ENCODE measurements around the gene NRP2.

Gene NRP2

DNA sequence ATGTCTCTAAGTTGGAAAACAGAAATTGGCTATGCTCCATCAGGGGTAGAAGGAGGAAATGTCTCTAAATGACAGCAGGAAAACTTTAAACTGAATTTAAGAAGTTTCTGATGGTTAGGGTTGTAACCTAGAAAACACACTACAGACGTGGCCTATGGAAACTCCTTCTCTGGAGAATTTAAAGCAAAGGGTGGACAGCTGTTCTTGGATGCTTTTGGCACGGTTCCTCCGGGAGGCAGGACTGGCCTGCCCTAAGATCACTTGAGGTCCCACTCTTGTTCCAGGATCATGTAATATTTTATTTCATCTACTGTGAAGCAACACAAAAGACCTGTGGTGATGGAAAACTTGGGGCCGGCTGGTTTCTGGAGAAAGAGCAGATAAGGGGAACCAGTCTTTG, 77.0 kb downstream of the NRP2 start:
- no peak for DNase-seq

DNA sequence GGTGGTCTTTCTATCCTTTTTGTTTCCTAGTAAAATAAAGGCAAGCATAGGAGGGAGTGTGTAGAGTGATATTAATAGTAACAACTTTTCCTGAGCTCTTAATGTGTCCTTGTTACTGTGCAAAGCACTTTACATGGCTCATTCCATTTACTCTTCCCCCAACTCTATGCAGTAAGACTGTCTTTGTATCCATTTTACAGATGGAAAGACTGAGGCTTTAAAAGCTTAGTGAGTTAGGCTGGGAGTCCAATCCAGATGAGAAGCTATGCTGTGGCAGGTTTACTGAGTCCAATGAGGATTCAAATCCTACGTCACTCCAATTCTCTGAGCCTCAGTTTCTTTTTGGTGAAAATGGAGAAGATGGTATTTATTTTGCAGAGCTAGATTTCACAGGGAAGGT, 77.4 kb downstream of the NRP2 start:
- DNase-seq: no peak

DNA sequence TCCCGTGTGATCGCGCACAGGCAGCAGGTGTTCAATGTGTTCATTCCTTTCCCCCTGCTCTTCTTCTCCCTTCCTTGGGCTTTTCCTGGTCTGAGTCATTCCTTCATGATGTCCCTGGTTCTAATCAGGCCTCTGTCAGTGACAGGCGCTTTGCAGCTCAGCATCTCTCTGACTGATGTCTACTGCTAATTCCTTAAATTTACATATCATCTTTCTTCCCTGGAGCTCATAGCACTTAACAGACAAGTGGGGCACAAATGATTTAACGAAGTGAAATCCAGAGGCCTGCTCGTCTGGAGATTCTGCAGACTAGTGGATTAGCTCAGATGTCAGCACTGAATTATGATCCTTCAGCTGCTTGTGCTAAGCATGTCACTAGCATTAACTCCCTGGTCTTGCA, 77.9 kb downstream of the NRP2 start:
- DNase-seq: no peak

DNA sequence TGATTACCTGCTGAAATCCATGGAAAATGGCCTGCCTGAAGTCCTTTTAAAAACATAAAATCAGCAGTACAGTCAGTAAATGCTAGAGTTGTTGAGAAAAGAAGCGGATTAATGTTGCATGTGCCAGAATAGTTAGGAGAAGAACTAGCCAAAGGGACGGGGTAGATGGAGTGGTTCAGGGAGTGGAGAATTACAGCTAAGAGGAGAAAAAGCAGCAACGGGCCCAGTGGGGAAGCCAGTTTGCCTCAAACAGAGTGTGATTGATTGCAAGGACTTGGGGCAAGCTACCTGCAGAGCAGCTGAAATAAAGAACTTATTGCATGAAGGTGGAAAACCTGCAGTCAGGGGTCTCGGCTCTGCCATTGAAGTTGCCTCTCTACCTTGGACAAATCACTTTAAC, 79.1 kb downstream of the NRP2 start:
- no peak for DNase-seq

DNA sequence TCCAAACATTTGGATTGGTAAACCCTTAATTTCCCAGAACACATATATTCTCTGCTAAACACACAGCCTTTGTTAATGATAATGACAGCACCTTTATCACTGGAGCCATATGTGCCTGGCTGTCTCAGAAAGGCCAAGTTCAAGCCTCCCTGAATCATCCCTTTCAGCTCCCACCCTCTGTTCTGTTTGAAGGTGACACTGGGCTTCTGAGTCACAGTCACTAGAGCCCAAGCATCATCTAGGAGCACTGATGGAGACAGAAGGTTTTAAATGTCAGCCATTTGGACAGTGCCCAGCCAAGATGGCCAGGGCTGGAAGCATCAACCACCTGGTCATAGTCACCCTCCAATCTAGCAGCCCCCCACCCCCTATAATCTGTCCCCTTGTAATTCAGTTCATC, 80.6 kb downstream of the NRP2 start:
- DNase-seq: no peak

DNA sequence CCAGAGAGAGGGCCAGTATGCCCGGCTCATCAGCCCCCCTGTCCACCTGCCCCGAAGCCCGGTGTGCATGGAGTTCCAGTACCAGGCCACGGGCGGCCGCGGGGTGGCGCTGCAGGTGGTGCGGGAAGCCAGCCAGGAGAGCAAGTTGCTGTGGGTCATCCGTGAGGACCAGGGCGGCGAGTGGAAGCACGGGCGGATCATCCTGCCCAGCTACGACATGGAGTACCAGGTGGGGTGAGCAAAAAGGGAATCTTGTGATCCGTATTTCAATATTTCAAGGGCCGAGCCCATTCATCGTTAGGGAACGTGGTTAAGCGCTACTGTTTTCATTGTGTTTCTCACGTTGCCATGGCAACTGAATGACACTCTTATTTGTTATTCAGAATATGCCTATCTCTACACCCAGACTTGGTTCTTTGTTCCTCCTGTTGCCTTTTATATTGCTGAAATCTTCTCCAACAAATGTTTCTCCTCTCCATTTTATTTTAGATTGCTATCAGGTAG, 81.5 kb downstream of the NRP2 start:
- no peak for DNase-seq

DNA sequence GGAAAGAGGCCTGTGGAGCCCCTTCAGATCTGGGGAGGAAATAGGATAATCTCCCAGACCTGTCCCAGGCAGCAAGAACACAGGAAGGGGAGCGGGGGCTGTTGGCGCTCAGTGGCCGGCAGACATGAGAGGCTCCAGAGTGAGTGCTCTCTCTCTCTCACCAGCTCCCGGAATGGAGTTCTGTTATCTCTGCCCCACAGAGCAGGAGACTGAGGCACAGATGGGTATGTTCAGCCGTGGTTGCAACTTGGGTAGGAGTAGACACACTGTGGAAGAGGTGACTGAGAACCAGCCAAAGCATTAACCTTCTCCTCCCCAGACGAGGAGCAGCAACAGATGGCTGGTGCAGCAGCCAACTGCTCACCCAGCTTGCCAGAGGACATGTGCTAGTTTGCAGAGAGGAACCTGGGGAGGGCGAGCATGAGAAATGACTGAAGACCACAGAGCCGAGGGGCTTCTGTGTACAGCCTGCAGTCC, 82.0 kb downstream of the NRP2 start:
- no peak for DNase-seq

DNA sequence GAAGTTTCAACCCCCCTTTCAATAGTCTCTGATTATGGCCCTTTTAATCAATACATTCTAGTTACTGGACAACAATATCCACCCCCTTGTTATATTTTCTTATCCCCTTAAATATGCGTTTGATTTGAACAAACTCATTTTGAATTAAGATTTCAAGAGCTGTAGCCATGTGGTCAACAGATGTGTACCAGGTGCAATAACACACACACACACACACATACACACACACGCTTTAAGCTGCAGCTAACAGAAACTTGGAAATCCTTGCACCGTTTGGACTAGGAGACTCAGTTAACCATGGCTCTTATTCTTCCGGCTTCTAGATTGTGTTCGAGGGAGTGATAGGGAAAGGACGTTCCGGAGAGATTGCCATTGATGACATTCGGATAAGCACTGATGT, 82.8 kb downstream of the NRP2 start:
- no peak for DNase-seq

DNA sequence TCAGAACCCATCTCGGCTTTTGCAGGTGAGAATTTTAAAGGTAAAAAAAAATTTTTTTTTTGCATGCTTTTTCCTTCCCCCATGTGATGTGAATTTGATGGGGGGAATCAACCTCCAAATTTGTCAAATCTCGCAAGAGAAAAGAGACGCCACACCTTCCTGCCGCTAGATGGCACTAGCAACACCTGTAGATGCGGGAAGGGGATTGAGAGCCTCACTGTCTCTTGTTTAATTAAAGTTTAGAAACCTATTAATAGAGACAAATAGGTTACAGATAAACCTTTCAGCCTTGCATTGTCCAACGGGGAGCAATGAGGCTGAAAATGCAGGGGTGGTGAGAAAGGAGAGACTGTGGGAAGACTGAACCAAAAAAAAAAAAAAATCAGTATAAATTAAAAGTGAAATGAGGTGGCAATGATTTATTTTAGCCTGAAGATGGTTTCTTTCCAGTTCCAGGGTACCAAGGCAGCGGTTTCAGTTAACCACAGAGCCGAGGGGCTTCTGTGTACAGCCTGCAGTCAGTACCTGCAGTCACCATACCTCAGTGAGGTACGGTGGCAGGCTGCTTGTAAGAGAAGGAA, 84.6 kb downstream of the NRP2 start:
- peak; percentile 42 to 52 for DNase-seq

DNA sequence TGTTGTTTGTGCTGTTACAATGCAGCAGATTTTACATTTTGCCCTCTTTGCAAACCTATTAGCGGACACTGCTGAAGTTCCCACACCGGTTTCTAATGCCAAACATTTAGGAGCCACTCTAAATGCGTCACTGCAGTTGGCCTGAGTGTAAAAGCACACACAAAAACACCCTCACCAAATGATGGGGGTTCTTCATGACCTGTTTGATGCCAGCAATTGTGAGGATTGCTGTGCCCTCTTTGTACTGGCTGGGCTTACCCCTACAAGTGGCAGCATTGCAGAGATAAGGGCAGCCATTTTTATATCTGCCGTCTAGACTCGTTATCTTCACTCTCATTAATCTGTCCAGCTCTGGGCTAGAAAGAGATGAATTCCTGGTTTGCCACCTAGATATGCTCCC, 85.3 kb downstream of the NRP2 start:
- no peak for DNase-seq

DNA sequence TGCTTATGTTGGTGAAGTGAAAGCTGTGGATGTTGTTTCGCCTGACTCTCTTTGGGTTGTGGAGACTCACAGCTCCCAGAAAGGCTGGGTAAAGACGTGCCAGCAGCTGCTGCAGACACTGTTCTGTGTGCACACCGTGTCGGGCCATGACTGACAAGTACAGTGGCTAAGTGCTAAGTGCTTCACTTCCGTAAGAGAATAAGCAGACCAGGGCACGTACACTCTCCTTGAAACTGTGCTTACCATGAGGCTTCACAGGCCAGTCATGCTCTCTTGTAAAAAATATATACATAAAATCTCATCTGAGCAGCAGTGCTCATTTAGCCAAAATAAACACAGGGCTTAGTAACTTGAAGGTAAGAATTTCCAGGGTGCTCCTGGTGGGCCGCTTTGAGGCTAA, 86.0 kb downstream of the NRP2 start:
- peak; percentile 38 to 55 for DNase-seq

DNA sequence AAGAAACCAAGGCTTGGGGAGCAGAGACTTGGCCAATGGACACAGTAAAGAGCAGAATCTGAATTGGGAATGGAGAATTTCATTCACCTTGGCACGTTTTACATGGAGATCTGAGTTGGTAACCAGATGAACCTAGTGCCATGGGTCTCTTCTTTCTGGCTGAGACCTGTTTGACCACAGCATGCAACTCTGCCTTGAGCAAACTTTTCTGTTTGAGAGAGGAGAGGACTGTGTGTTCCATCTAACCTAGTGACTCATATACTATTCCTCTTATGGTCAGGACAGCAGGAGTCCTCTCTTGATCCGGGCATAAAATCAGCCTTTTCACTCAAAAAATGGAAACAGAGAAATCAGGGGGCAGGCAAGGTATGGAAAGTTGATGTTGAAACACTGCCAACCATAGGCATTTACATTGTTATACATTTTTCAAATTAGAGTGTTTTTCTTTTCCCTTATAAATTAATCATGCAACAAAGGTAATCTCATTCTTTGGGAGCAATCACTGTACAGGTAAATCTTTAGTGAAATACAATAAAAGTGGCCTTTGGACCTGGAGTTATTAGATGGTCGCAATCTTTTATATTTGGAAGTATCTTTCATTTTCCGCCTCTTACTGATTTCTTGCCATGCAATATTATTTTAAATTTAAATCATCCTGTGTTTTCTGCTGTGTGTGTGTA, 86.7 kb downstream of the NRP2 start:
- DNase-seq: no peak

DNA sequence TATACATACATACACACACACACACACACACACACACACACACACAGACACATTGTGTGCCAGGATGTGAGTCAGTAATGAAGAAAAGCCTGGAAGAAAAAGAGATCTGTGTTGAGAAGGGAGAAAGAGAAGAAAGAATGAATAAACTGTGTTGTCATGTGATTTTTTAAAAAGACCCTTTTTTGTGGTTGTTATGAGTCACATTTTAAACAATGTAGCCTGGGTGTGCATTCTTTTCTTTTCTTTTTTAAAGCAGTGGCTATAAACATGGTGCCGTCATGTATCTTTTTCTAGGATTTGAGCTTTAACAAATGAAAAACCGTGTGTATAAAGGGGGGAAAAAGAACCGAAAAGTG, 87.2 kb downstream of the NRP2 start:
- DNase-seq: no peak

DNA sequence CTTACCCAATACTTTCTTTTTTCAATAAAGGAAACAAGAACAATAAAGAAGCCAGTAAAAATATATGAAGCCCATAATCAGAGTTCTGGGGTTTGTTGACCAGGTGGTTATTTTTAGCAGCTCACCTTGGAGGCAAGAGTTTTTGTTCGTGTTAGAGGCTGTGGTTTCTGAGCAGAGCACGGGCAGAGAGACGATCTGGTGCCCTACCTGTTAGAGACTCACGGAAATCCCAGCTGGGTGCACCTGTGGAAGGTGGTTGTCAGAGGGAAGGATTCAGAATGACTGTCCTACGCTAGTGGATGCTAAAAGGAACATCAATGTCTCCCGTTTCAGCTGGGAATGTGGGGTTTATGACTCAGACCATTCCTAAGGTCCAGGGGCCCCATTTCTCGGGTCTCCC, 87.6 kb downstream of the NRP2 start:
- no peak for DNase-seq

DNA sequence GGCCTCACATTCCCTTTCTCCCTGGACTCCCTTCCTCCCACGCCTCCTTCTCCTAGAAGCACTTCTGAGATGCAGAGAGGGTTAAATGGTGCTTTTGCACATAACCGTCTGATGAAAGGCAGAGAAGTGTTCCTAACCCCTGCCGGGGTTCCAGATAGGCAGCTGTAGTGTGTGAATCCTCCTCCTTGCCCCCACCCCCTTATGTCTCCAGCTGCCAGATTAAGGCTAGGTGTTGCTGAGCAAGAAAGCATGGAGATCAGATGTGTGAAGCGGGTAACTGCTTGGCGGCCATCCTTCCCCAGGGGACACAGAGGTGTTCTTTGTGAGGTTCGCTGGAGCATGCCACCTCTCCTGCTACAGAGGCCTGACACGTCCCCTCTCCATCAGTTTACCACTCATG, 88.3 kb downstream of the NRP2 start:
- no peak for DNase-seq

DNA sequence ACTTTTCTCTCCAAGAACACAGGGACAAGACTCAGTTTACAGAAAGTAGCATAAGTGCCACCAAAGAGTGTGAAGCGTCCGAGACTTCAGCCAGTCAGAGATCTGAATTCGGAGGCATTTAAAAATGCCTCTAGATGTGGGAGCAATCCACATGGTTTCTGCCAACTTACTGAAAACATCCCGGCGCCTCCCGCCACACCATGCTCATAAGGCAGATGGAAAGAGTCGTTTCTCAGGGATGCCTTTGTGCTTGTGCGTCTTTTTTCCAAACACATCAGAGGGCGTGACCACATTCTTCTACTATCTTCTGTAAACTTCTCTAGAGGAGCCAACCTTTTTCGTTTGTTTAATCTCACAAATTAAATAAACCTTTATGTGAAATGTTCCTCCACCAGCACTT, 88.7 kb downstream of the NRP2 start:
- no peak for DNase-seq

DNA sequence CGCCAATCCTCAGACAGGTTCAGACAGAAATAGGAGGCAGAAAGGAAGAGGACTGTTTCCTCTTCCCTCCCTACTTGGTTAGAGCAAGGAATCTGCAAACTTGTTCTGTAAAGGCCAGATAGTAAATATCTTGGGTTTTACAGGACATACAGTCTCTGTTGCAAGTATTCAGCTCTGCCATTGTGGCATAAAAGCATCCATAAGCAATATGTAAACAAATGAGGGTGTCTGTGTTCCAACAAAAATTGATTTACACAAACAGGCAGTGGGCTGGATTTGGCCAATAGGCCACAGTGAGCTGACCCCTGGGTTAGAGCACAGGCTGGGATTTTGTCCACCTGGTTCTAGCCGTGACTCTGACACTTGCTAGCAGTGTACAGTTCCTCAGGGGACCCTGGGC, 89.4 kb downstream of the NRP2 start:
- no peak for DNase-seq

DNA sequence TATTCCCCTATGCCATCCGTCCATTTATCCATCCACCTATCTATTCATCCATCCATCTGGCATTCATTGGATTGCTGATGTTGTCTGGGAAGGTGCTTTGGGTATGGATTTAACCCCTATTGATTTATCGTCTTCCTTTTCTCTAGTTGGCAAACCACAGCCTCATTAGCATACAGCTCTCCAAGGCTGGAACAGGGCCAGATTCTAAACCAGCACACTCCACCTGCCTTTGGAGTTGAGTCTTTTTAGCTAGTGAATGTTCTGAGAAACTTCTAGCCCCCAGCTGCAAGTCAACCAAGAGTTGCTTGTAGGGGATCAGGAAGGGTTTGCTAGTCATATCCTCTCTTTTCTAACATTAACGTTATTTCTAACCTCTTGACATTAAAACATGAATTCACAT, 90.7 kb downstream of the NRP2 start:
- peak; percentile 71 to 80 for DNase-seq

DNA sequence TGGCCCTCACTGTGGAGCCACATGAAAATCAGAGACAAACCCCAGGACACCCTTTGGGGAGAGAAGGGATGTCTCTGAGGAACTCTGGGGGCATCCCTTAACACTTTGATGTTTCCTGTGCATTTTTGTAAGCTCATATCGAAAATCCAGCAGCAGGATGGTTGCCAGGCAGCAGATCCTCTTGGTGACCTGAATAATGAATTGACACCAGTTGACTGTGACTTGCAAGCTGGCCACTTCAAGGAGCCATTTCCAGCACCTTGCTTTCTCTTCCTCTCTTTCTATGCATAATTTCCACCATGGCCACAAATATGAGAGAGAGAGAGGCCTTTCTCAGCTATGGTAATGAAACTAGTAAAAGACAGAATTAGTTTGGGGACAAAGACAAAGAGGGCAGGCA, 91.7 kb downstream of the NRP2 start:
- DNase-seq: no peak

DNA sequence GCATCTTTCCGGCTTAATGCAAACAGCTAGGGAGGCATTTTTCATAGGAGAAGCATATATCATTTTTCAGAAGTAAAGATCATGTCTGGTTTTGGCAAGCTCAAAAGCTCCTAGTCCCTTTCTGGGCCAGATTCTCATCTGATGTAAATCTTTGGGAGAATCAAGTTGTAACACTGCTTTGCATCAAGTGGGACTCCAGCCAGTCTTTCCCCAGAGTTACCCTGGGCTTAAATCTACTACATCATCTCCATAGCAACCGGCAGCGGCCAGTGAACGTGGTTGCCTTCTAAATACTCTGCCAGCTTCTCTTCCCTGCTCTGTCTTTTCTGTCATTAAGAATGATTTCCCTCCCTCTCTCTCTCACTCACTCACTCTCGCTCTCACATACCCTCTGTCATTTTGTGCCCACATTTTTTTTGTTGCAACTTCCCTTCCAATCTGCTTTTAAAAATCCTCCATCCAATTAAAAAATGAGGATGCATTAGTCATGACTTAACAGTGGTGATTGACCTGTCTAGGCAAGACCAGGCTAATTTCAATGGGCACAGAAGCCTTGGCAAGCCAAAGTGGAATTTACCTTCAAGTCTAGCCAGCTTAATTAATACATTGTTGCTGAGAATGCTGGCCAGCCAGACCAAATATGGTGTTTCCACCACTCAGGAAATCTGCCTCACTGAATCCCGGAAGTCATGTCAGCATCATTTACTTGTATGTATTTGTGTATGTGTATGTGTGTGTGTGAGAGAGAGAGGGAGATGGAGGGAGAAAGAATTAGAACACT, 93.0 kb downstream of the NRP2 start:
- peak; percentile 11 to 15 for DNase-seq

DNA sequence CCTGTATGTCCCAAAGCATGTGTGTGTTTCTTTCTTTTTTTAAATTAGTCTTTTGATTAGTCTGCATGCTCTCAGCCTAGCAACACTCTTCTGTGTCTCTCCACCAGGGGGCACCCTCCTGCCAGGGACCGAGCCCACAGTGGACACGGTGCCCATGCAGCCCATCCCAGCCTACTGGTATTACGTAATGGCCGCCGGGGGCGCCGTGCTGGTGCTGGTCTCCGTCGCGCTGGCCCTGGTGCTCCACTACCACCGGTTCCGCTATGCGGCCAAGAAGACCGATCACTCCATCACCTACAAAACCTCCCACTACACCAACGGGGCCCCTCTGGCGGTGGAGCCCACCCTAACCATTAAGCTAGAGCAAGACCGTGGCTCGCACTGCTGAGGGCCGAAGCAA, 93.8 kb downstream of the NRP2 start:
- peak in 1 of 2 experiments; percentile 22 for DNase-seq

DNA sequence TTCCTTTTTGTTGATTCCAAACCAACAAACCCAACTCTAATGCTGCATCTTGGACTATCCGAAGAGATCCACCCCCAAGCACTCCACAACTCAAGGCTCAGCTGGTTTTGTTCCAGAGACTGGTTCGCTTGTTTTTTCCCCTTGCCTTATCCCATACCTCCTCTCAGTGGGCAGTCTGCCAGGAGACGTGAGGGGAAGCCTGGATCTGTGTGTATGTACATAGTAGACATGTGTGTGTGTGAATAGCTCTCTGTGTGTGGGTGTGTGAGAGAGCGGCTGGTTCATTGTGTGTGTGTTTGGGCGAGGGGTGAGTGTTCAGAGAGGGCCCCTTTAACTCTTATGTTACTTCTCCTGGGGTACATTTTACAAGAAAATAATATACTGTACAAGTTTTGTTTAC, 94.4 kb downstream of the NRP2 start:
- peak; percentile 55 to 64 for DNase-seq

DNA sequence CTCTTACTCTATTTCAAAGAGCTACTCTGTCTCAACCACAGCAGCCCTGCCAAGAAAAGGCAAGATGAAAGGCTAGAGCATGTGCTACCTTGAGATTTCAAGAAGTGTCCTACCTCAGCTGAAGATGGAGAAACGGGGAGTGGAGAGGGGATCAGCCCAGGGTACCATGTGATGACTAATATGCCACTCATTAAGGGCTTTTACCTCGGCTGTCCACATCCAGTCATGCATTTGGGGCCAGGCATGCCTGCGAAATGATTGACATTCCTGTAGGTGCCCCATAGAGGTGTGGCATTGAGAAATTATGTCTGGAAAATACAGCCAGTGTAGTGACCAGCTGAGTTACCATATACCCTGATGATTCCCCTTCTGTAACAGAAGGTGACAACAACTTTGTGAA, 96.1 kb downstream of the NRP2 start:
- no peak for DNase-seq

DNA sequence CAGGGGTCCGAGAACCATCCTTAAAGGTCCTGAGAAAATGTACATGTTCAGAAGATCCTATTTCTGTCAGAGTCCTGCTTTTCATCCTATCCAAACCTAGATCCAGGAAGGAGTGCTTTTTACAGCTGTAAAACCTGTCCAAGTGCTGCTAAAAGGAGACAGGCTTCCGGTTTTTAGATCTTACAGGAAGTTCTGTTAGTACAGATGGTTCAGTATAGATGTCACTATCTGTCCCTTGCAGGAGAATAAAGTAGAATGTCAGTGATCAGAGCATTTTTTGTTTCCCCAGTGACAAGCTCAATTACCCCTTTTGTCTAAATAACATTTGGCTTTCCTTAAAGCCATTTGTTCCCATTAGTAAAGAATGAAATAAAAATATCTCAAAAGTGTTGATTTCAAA, 98.3 kb downstream of the NRP2 start:
- DNase-seq: no peak

Measured in SHP77 (cell line).